ENCODE data around the gene SOD2. TPM values are rescaled to one million over a fixed set of nuclear protein-coding genes. Genes with fewer than 3 reads are reported as not detected.

Gene SOD2
- polyA plus RNA-seq, 1 of the 3 experiments (the other 2 are of a cell fraction): 26.8 TPM

GRCh38 chr6:159655409-159655988 lies 37.5 kb downstream of the SOD2 start:
- ChIA-PET POLR2A (interaction anchor here (0.6 kb wide), 1 partner anchor 67 kb away, joined by 3 read pairs; no protein-coding TSS in a partner anchor), CTCF (interaction anchor here (0.9 to 4.2 kb wide), 29 partner anchors 9 to 613 kb away, joined by 3 to 53 read pairs (median 6); partner anchors contain the start of gene FNDC1)
- TF ChIP-seq ZBTB33 (IDR thresholded peaks at IDR 0.05; ENCODE audit: borderline replicate concordance, low read depth) (no peak), EP300 (IDR thresholded peaks at IDR 0.05; ENCODE audit: borderline replicate concordance in 1 of 2, low read depth in 1 of 2, low read length in 1 of 2) (no peak), REST (IDR thresholded peaks at IDR 0.05; ENCODE audit: low read depth, low read length) (no peak), TEAD4 (IDR thresholded peaks at IDR 0.05; ENCODE audit: borderline replicate concordance, insufficient read depth) (no peak), CTCF (IDR thresholded peaks at IDR 0.05) (no peak), RCOR1 (IDR thresholded peaks at IDR 0.05; ENCODE audit: low read length) (no peak), GATA2 (CRISPR knock-in tag; IDR thresholded peaks at IDR 0.05) (no peak), POLR2AphosphoS5 (IDR thresholded peaks at IDR 0.05; ENCODE audit: low read depth, low read length) (no peak), YY1 (IDR thresholded peaks at IDR 0.05; ENCODE audit: low read depth) (no peak), CHD2 (IDR thresholded peaks at IDR 0.05; ENCODE audit: low read length, partially characterized antibody) (no peak), USF2 (IDR thresholded peaks at IDR 0.05; ENCODE audit: borderline replicate concordance, low read depth, low read length) (no peak), TAF1 (IDR thresholded peaks at IDR 0.05; ENCODE audit: borderline replicate concordance, low read depth, low read length) (no peak)
- no peaks in the 10 kb centered on the region for H3K27me3 ChIP-seq (ENCODE audit: insufficient read depth)
- H3K4me1 ChIP-seq (ENCODE audit: control insufficient read depth in 1 of 2, insufficient read depth in 2 of 2, low read depth in 1 of 2, low read length in 1 of 2): no peaks in the 10 kb centered on the region
- no peak overlapping the region for H3K4me2 ChIP-seq
- no peaks in the 10 kb centered on the region for H4K20me1 ChIP-seq (ENCODE audit: insufficient read depth)
- no peaks in the 10 kb centered on the region for H3K9me3 ChIP-seq
- no peaks in the 10 kb centered on the region for H3K36me3 ChIP-seq (replicated peaks in 1 of 2; ENCODE audit: control insufficient read depth in 1 of 2, insufficient read depth in 2 of 2, low read length in 1 of 2)
- no peaks in the 10 kb centered on the region for H3K9me2 ChIP-seq
- WGBS (ENCODE audit: low lambda C conversion rate): 66% methylated on average over 6 of the region's 9 CpGs
- H3K79me2 ChIP-seq (ENCODE audit: insufficient read depth): no peaks in the 10 kb centered on the region
- H3K4me3 ChIP-seq (ENCODE audit: low read depth in 2 of 2, low read length in 1 of 2): no peak overlapping the region
- no peaks in the 10 kb centered on the region for H3F3A ChIP-seq (replicated peaks; ENCODE audit: insufficient read depth)
- no peak overlapping the region for H2AFZ ChIP-seq (ENCODE audit: low read depth)
- DNase-seq: no peak
- H3K27ac ChIP-seq (ENCODE audit: low read depth in 2 of 2, low read length in 1 of 2): no peak overlapping the region
- H3K9ac ChIP-seq: no peak overlapping the region
